Hematopoietic multipotent progenitor cell treated with erythropoietin and hydrocortisone succinate and interleukin-3 and kit ligand, for 8 days (in vitro differentiated cells): ENCODE measurements around the gene HOXC12.

Experiments
- DNase-seq: peaks from one replicate; pipeline ENCODE4 v3.0.0-alpha.2; 2015

HOXC12 gene

GRCh38 chr12:53973236-53974042 is 18.7 kb downstream of the HOXC12 start:
- DNase-seq = no peak

GRCh38 chr12:53974084-53975063 is 19.7 kb downstream of the HOXC12 start, which contains the start of gene HOTAIR:
Gene HOTAIR (minus strand): TSS chr12:53974954.
- no peak for DNase-seq

GRCh38 chr12:53975064-53975471 is 20.4 kb downstream of the HOXC12 start:
- DNase-seq = no peak

- no peak for DNase-seq
Observed at GRCh38 chr12:53975479-53976152, 20.9 kb downstream of the HOXC12 start.

- no peak for DNase-seq
Observed at GRCh38 chr12:53976172-53976822, 21.6 kb downstream of the HOXC12 start.

GRCh38 chr12:53976823-53977595 is 22.3 kb downstream of the HOXC12 start:
- DNase-seq = no peak

- no peak for DNase-seq
Observed at GRCh38 chr12:53977596-53978445, 23.1 kb downstream of the HOXC12 start.

- no peak for DNase-seq
Observed at GRCh38 chr12:53978477-53979356, 24.0 kb downstream of the HOXC12 start.

GRCh38 chr12:53980104-53980801 is 25.6 kb downstream of the HOXC12 start:
- no peak for DNase-seq

- no peak for DNase-seq
Observed at GRCh38 chr12:53980802-53981496, 26.2 kb downstream of the HOXC12 start.

- no peak for DNase-seq
Observed at GRCh38 chr12:53981634-53982565, 27.2 kb downstream of the HOXC12 start.

GRCh38 chr12:53982648-53983567 is 28.2 kb downstream of the HOXC12 start:
- no peak for DNase-seq

GRCh38 chr12:53983568-53983949 is 28.9 kb downstream of the HOXC12 start:
- DNase-seq = no peak

GRCh38 chr12:53983950-53984572 is 29.4 kb downstream of the HOXC12 start:
- no peak for DNase-seq

- DNase-seq = peak; percentile 82
Observed at GRCh38 chr12:53984901-53985691, 30.4 kb downstream of the HOXC12 start, which contains the start of gene HOXC10. Gene HOXC10 (plus strand): TSS chr12:53985146. CDS start chr12:53985260, 114 bp downstream.
